H9 (cell line): ENCODE data around the gene AGBL4. TPM values are rescaled to one million over a fixed set of nuclear protein-coding genes. Genes with fewer than 3 reads are reported as not detected.

Source experiments
- DNase-seq: peaks from one replicate; pipeline ENCODE4 v3.0.0-alpha.2; 2017
- H2AFZ ChIP-seq: one replicate; pipeline ENCODE4 v1.6.1; 2013; ENCODE audit warnings: mild to moderate bottlenecking, low read length, control low read depth, moderate library complexity
- H2AK5ac ChIP-seq: 2 replicates; pipeline ENCODE4 v1.6.1; 2013; ENCODE audit warnings: low read length, control low read depth, mixed read lengths; ENCODE audit not compliant: insufficient read length
- H2BK120ac ChIP-seq: one replicate; pipeline ENCODE4 v1.6.1; 2013; ENCODE audit warnings: low read depth, mild to moderate bottlenecking, low read length, control low read depth, inconsistent platforms; ENCODE audit not compliant: poor library complexity, severe bottlenecking
- H2BK12ac ChIP-seq: 2 replicates; pipeline ENCODE4 v1.6.1; 2013; ENCODE audit warnings: low read length, control low read depth, mixed read lengths, low read depth; ENCODE audit not compliant: insufficient read length
- H2BK15ac ChIP-seq: 2 replicates; pipeline ENCODE4 v1.6.1; 2013; ENCODE audit warnings: low read depth, low read length, control low read depth
- H2BK20ac ChIP-seq: one replicate; pipeline ENCODE4 v1.6.1; 2013; ENCODE audit warnings: low read depth, mild to moderate bottlenecking, low read length, control low read depth, inconsistent platforms; ENCODE audit not compliant: poor library complexity, severe bottlenecking
- H2BK5ac ChIP-seq: 2 replicates; pipeline ENCODE4 v1.6.1; 2013; ENCODE audit warnings: low read length, control low read depth, mixed read lengths; ENCODE audit not compliant: insufficient read length
- H3K14ac ChIP-seq: 2 replicates; pipeline ENCODE4 v1.6.1; 2013; ENCODE audit warnings: low read length, control low read depth; ENCODE audit not compliant: insufficient read depth
- H3K18ac ChIP-seq: 2 replicates; pipeline ENCODE4 v1.6.1; 2013; ENCODE audit warnings: low read depth, mild to moderate bottlenecking, mixed read lengths, low read length, control low read depth; ENCODE audit not compliant: insufficient read length
- H3K23ac ChIP-seq: 2 replicates; pipeline ENCODE4 v1.6.1; 2013; ENCODE audit warnings: low read length, control low read depth, mixed read lengths, low read depth; ENCODE audit not compliant: insufficient read length
- H3K23me2 ChIP-seq: 2 replicates; pipeline ENCODE4 v1.6.1; 2013; ENCODE audit warnings: low read depth, mild to moderate bottlenecking, mixed read lengths, low read length, control low read depth; ENCODE audit not compliant: insufficient read length, poor library complexity, severe bottlenecking
- H3K27ac ChIP-seq: 2 replicates; pipeline ENCODE4 v1.5.1; 2013; ENCODE audit warnings: low read length, control low read depth, mixed read lengths, low read depth; ENCODE audit not compliant: insufficient read length
- H3K27me3 ChIP-seq: 2 replicates; pipeline ENCODE4 v1.6.1; 2013; ENCODE audit warnings: low read length, control low read depth, inconsistent platforms; ENCODE audit not compliant: insufficient read depth
- H3K4ac ChIP-seq: 2 replicates; pipeline ENCODE4 v1.6.1; 2013; ENCODE audit warnings: low read depth, mild to moderate bottlenecking, control low read depth, inconsistent platforms, low read length, moderate library complexity
- H3K4me1 ChIP-seq: 2 replicates; pipeline ENCODE4 v1.6.1; 2013; ENCODE audit warnings: low read length, control low read depth, inconsistent platforms; ENCODE audit not compliant: insufficient read depth
- H3K4me2 ChIP-seq: 2 replicates; pipeline ENCODE4 v1.6.1; 2013; ENCODE audit warnings: low read length, control low read depth, mixed read lengths; ENCODE audit not compliant: insufficient read length, insufficient read depth
- H3K56ac ChIP-seq: 2 replicates; pipeline ENCODE4 v1.6.1; 2013; ENCODE audit warnings: low read depth, mild to moderate bottlenecking, mixed read lengths, low read length, control low read depth; ENCODE audit not compliant: insufficient read length
- H3K79me1 ChIP-seq: 2 replicates; pipeline ENCODE4 v1.6.1; 2013; ENCODE audit warnings: low read depth, mild to moderate bottlenecking, moderate library complexity, low read length, control low read depth, inconsistent platforms; ENCODE audit not compliant: insufficient read depth, poor library complexity, severe bottlenecking
- H3K79me2 ChIP-seq: 2 replicates; pipeline ENCODE4 v1.6.1; 2013; ENCODE audit warnings: low read length, control low read depth, inconsistent platforms; ENCODE audit not compliant: insufficient read depth
- H3K9ac ChIP-seq: 2 replicates; pipeline ENCODE4 v1.6.1; 2013; ENCODE audit warnings: low read length, control low read depth, mixed read lengths; ENCODE audit not compliant: insufficient read length; ENCODE audit errors: extremely low read depth
- H3K9me3 ChIP-seq: one replicate; pipeline ENCODE4 v1.6.1; 2013; ENCODE audit warnings: low read depth, low read length, inconsistent platforms; ENCODE audit not compliant: control insufficient read depth
- H3T11ph ChIP-seq: one replicate; pipeline ENCODE4 v1.6.1; 2013; ENCODE audit warnings: mild to moderate bottlenecking, low read length, control low read depth, inconsistent platforms
- H4K20me1 ChIP-seq: one replicate; pipeline ENCODE4 v1.6.1; 2013; ENCODE audit not compliant: control insufficient read depth, insufficient read length, insufficient read depth
- H4K5ac ChIP-seq: 2 replicates; pipeline ENCODE4 v1.6.1; 2013; ENCODE audit warnings: low read depth, mild to moderate bottlenecking, mixed read lengths, low read length, control low read depth; ENCODE audit not compliant: insufficient read length
- H4K8ac ChIP-seq: replicated peaks from 2 replicates; pipeline ENCODE4 v1.6.1; 2013; ENCODE audit warnings: low read length, control low read depth, mixed read lengths, low read depth; ENCODE audit not compliant: insufficient read length
- H4K91ac ChIP-seq: 2 replicates; pipeline ENCODE4 v1.6.1; 2013; ENCODE audit warnings: low read depth, mild to moderate bottlenecking, moderate library complexity, mixed read lengths, low read length, control low read depth; ENCODE audit not compliant: insufficient read length
- H3K27ac Mint-ChIP-seq, 3 experiments: 2 replicates in 2 of 3; 3 replicates in 1 of 3; pipeline ENCODE4 v1.8.0; 2020 to 2021; ENCODE audit warnings: mixed read lengths in 3 of 3, mild to moderate bottlenecking in 1 of 3, moderate library complexity in 1 of 3
- H3K27me3 Mint-ChIP-seq: 2 replicates; pipeline ENCODE4 v1.8.0; 2021; ENCODE audit warnings: low read depth, mild to moderate bottlenecking, moderate library complexity, mixed read lengths
- H3K36me3 Mint-ChIP-seq, 3 experiments: 2 replicates in 2 of 3; 3 replicates in 1 of 3; pipeline ENCODE4 v1.8.0; 2020 to 2021; ENCODE audit warnings: low read depth in 3 of 3, mixed read lengths in 3 of 3; ENCODE audit not compliant: insufficient read depth in 1 of 3
- H3K4me1 Mint-ChIP-seq, 2 experiments: 2 replicates each; pipeline ENCODE4 v1.8.0; 2020; ENCODE audit warnings: mixed read lengths in 2 of 2
- H3K4me3 Mint-ChIP-seq, 2 experiments: 2 replicates in 1 of 2; 3 replicates in 1 of 2; pipeline ENCODE4 v1.8.0; 2020 to 2021; ENCODE audit warnings: mild to moderate bottlenecking in 2 of 2, mixed read lengths in 2 of 2, moderate library complexity in 1 of 2
- H3K9me3 Mint-ChIP-seq, 2 experiments: 2 replicates in 1 of 2; 3 replicates in 1 of 2; pipeline ENCODE4 v1.8.0; 2020; ENCODE audit warnings: mild to moderate bottlenecking in 2 of 2, mixed read lengths in 2 of 2, moderate library complexity in 1 of 2
- WGBS: extraction: QIAGEN DNeasy Blood & Tissue Kit; methylation state at CpG from one replicate; pipeline ENCODE4 v1.1.7; 2013; ENCODE audit warnings: missing lambda C conversion rate, low lambda C conversion rate, mixed read lengths; ENCODE audit not compliant: insufficient read length; ENCODE audit errors: extremely low coverage; 5-methylcytosine and 5-hydroxymethylcytosine counted together
- total RNA-seq: library from RNA; stranded (reverse); gene quantifications from 2 replicates; pipeline ENCODE4 v1.2.1, GENCODE V29; 2021
- TF ChIP-seq, protein P1 (sequence below): fragments of 200-600 bp; sonication (generic); conservative IDR thresholded peaks from 3 replicates; pipeline ENCODE4 v1.8.0; 2021; ENCODE audit warnings: antibody characterized with exemption, mild to moderate bottlenecking

Gene AGBL4
- total RNA-seq, 1 experiment from 2014 or later, result not detected

DNA sequence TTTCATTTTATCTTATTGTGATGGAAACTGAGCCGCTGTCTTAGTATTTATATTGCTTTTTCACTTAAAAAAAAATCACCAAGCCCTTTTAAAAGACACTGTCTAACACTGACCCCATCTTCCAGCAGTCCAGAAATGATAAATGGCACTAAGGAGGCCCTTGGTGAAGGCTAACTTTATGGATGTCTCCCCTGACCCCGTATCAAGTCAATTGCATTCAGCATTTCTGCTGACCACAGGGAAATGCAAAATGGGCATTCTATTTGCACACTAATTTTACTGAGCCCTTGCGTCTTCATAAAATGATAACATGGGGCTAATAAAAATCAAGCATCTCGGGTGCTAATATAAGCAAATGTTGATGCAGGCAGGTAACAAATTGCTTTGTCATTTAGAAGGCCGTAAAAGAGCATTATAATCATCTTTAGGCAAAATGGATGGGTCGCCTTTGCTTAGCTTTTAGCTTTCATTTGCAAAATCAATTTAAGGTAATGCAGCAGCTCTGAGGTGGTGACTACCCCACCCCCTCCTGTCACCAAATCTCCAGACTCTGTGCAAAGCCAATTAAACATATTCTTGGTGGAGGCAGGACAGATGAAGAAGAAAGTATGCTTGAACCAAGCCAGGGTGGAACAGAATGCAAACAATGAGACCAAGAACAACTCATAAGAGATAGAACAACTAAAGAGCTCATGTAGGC is 1357.9 kb downstream of the AGBL4 start:
- no peak overlapping the region for H3K4me2 ChIP-seq
- H3K27me3 ChIP-seq, result no peaks in the 10 kb centered on the region
- no peak overlapping the region for H3T11ph ChIP-seq
- TF ChIP-seq, protein P1, sequence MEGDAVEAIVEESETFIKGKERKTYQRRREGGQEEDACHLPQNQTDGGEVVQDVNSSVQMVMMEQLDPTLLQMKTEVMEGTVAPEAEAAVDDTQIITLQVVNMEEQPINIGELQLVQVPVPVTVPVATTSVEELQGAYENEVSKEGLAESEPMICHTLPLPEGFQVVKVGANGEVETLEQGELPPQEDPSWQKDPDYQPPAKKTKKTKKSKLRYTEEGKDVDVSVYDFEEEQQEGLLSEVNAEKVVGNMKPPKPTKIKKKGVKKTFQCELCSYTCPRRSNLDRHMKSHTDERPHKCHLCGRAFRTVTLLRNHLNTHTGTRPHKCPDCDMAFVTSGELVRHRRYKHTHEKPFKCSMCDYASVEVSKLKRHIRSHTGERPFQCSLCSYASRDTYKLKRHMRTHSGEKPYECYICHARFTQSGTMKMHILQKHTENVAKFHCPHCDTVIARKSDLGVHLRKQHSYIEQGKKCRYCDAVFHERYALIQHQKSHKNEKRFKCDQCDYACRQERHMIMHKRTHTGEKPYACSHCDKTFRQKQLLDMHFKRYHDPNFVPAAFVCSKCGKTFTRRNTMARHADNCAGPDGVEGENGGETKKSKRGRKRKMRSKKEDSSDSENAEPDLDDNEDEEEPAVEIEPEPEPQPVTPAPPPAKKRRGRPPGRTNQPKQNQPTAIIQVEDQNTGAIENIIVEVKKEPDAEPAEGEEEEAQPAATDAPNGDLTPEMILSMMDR, result no peak
- H3K9me3 ChIP-seq, result no peaks in the 10 kb centered on the region
- no peak overlapping the region for H3K14ac ChIP-seq
- no peak overlapping the region for H2BK12ac ChIP-seq
- no peak overlapping the region for H4K5ac ChIP-seq
- H4K8ac ChIP-seq, result no peak overlapping the region
- H3K4me1 ChIP-seq, result peaks cover 6% of the 10 kb centered on the region; the same call in 1 of the 2 replicates
- no peak overlapping the region for H2AK5ac ChIP-seq
- H2BK120ac ChIP-seq, result no peak overlapping the region
- no peak overlapping the region for H2BK20ac ChIP-seq
- no peak overlapping the region for H2AFZ ChIP-seq
- H3K9ac ChIP-seq, result no peak overlapping the region
- no peak overlapping the region for H3K56ac ChIP-seq
- H2BK15ac ChIP-seq, result no peak overlapping the region
- H3K18ac ChIP-seq, result no peak overlapping the region
- no peak overlapping the region for H4K91ac ChIP-seq
- no CpG with 5 or more reads among the region's 6 CpGs for WGBS
- DNase-seq, result no peak
- no peaks in the 10 kb centered on the region for H3K79me2 ChIP-seq
- no peak overlapping the region for H3K27ac ChIP-seq
- H3K23ac ChIP-seq, result no peak overlapping the region
- Mint-ChIP-seq H3K9me3 (peaks cover 0 to 3% of the 10 kb centered on the region in 2 experiments; a peak in 1 of 5 replicates), H3K27ac (no peak overlapping the region; a peak in 1 of 7 replicates), H3K4me3 (no peak overlapping the region), H3K36me3 (peaks cover 0 to 3% (median 2%) of the 10 kb centered on the region in 3 experiments; a peak in 1 of 7 replicates), H3K4me1 (peaks cover 21 to 25% of the 10 kb centered on the region in 2 experiments), H3K27me3 (no peaks in the 10 kb centered on the region; the same call in none of the 2 replicates)
- no peaks in the 10 kb centered on the region for H3K79me1 ChIP-seq
- no peak overlapping the region for H2BK5ac ChIP-seq
- H4K20me1 ChIP-seq, result no peaks in the 10 kb centered on the region
- H3K4ac ChIP-seq, result no peak overlapping the region
- no peaks in the 10 kb centered on the region for H3K23me2 ChIP-seq
